Measurements from ENCODE around the gene APP.
A peak's percentile ranks its signal among the peaks of the same experiment; 100 is the strongest.

The APP gene

GRCh38 chr21:26096494-26097371, 73.8 kb downstream of the APP start:
- TF ChIP-seq ZNF70 (CRISPR knock-in tag; IDR thresholded peaks at IDR 0.05) = peak; percentile 64; the same call in 1 of the 2 replicates
- no peak for TF ChIP-seq CSRNP3 (CRISPR knock-in tag; IDR thresholded peaks at IDR 0.05)
- TF ChIP-seq CSDC2 (CRISPR knock-in tag; IDR thresholded peaks at IDR 0.05) = no peak
- ATAC-seq = peak; percentile 16; the same call in 1 of the 3 replicates

GRCh38 chr21:26095131-26095530, 75.4 kb downstream of the APP start:
- TF ChIP-seq ZC3H10 (CRISPR knock-in tag; IDR thresholded peaks at IDR 0.05) (no peak), ZFP3 (CRISPR knock-in tag; IDR thresholded peaks at IDR 0.05) (no peak), PATZ1 (CRISPR knock-in tag; IDR thresholded peaks at IDR 0.05; ENCODE audit: borderline replicate concordance) (no peak), SNAI2 (CRISPR knock-in tag; IDR thresholded peaks at IDR 0.05) (no peak), TOX (CRISPR knock-in tag; IDR thresholded peaks at IDR 0.05; ENCODE audit: borderline replicate concordance) (no peak), GLIS3 (CRISPR knock-in tag; IDR thresholded peaks at IDR 0.05) (no peak), ZFP30 (CRISPR knock-in tag; IDR thresholded peaks at IDR 0.05) (no peak), ISL1 (CRISPR knock-in tag; IDR thresholded peaks at IDR 0.05) (no peak), ARNTL (CRISPR knock-in tag; IDR thresholded peaks at IDR 0.05; ENCODE audit: borderline replicate concordance, low read depth) (no peak), POU6F1 (CRISPR knock-in tag; IDR thresholded peaks at IDR 0.05; ENCODE audit: borderline replicate concordance, low read depth) (no peak), ZNF70 (CRISPR knock-in tag; IDR thresholded peaks at IDR 0.05) (no peak), PPARA (CRISPR knock-in tag; IDR thresholded peaks at IDR 0.05; ENCODE audit: borderline replicate concordance) (no peak), TCF4 (CRISPR knock-in tag; IDR thresholded peaks at IDR 0.05; ENCODE audit: borderline replicate concordance) (no peak), ZNF565 (CRISPR knock-in tag; conservative IDR thresholded peaks at IDR 0.05; ENCODE audit: low read depth) (no peak), TSHZ2 (CRISPR knock-in tag; IDR thresholded peaks at IDR 0.05) (no peak), BACH2 (CRISPR knock-in tag; IDR thresholded peaks at IDR 0.05; ENCODE audit: borderline replicate concordance) (no peak)
- ATAC-seq = no peak

GRCh38 chr21:26093122-26093521, 77.4 kb downstream of the APP start:
- ATAC-seq = peak; percentile 64
- no peak for TF ChIP-seq ZFP3 (CRISPR knock-in tag; IDR thresholded peaks at IDR 0.05)
- no peak for TF ChIP-seq CSDC2 (CRISPR knock-in tag; IDR thresholded peaks at IDR 0.05)
- no peak for TF ChIP-seq ZFP30 (CRISPR knock-in tag; IDR thresholded peaks at IDR 0.05)
- TF ChIP-seq POU6F1 (CRISPR knock-in tag; IDR thresholded peaks at IDR 0.05; ENCODE audit: borderline replicate concordance, low read depth) = no peak
- TF ChIP-seq GLIS3 (CRISPR knock-in tag; IDR thresholded peaks at IDR 0.05) = no peak
- TF ChIP-seq OSR1 (CRISPR knock-in tag; IDR thresholded peaks at IDR 0.05) = no peak
- no peak for TF ChIP-seq RARB (CRISPR knock-in tag; IDR thresholded peaks at IDR 0.05)
- TF ChIP-seq ZNF70 (CRISPR knock-in tag; IDR thresholded peaks at IDR 0.05) = no peak
- no peak for TF ChIP-seq ESRRG (CRISPR knock-in tag; IDR thresholded peaks at IDR 0.05)
- TF ChIP-seq BACH2 (CRISPR knock-in tag; IDR thresholded peaks at IDR 0.05; ENCODE audit: borderline replicate concordance) = no peak
- TF ChIP-seq ARNTL (CRISPR knock-in tag; IDR thresholded peaks at IDR 0.05; ENCODE audit: borderline replicate concordance, low read depth) = no peak
- no peak for TF ChIP-seq PATZ1 (CRISPR knock-in tag; IDR thresholded peaks at IDR 0.05; ENCODE audit: borderline replicate concordance)
- no peak for TF ChIP-seq ZC3H10 (CRISPR knock-in tag; IDR thresholded peaks at IDR 0.05)
- no peak for TF ChIP-seq ISL1 (CRISPR knock-in tag; IDR thresholded peaks at IDR 0.05)
